Muscle of leg (tissue), 11 donors: ENCODE results near the gene RASAL2. TPM values are rescaled to one million over a fixed set of nuclear protein-coding genes. Genes with fewer than 3 reads are reported as not detected.
"Not testable (repeated sequence)": the region's sequence is repeated elsewhere in the genome, so short reads cannot be mapped to it uniquely, and the experiment has no call there.

Experiments used
- DNase-seq: peaks from one replicate; pipeline ENCODE4 v3.0.0; 2013
- H3K27ac ChIP-seq: one replicate; pipeline ENCODE4 v1.5.1; 2013; ENCODE audit warnings: mild to moderate bottlenecking, low read length, control low read depth
- H3K27me3 ChIP-seq: one replicate; pipeline ENCODE4 v1.6.1; 2013; ENCODE audit warnings: low read length; ENCODE audit not compliant: control insufficient read depth, insufficient read depth
- H3K36me3 ChIP-seq: one replicate; pipeline ENCODE4 v1.6.1; 2013; ENCODE audit warnings: low read length; ENCODE audit not compliant: control insufficient read depth, insufficient read depth
- H3K4me1 ChIP-seq: one replicate; pipeline ENCODE4 v1.6.1; 2013; ENCODE audit warnings: low read length; ENCODE audit not compliant: control insufficient read depth, insufficient read depth
- H3K4me3 ChIP-seq: one replicate; pipeline ENCODE4 v1.5.1; 2013; ENCODE audit warnings: low read length, control low read depth
- H3K9me3 ChIP-seq: replicated peaks from 2 replicates; pipeline ENCODE4 v1.6.1; 2013; ENCODE audit warnings: low read depth, low read length; ENCODE audit not compliant: control insufficient read depth
- WGBS: methylation state at CpG from one replicate; pipeline ENCODE4 v1.1.5; 2013; ENCODE audit warnings: missing lambda C conversion rate; ENCODE audit not compliant: insufficient coverage; 5-methylcytosine and 5-hydroxymethylcytosine counted together
- polyA plus RNA-seq, 8 donors: library from polyadenylated mRNA; unstranded; fragments of 120-200 nt; gene quantifications; one replicate each; pipeline versions ENCODE4 v1.2.1 to v1.2.3, GENCODE V29; 2013; ENCODE audit warnings: inconsistent platforms in 1 of 8, low replicate concordance in 1 of 8; ENCODE audit not compliant: insufficient read length in 8 of 8, insufficient read depth in 1 of 8
- total RNA-seq: library from RNA; stranded (reverse); fragments of 120-200 nt; gene quantifications from one replicate; pipeline ENCODE4 v1.2.4, GENCODE V29; 2013

Gene RASAL2
- total and polyA plus RNA-seq, 9 donors = 8.5 to 16.7 (median 13.1) TPM

GRCh38 chr1:178066908-178067614 lies 26.8 kb upstream of the RASAL2 start:
- H3K27ac ChIP-seq = no peak overlapping the region
- 69% methylated on average over 6 of the region's 6 CpGs for WGBS
- no peak for DNase-seq

GRCh38 chr1:178071811-178072210 lies 22.1 kb upstream of the RASAL2 start:
- Histone ChIP-seq H3K36me3 (no peaks in the 10 kb centered on the region), H3K27me3 (no peaks in the 10 kb centered on the region), H3K9me3 (no peaks in the 10 kb centered on the region), H3K4me1 (no peaks in the 10 kb centered on the region), H3K4me3 (no peak overlapping the region), H3K27ac (no peak overlapping the region)
- WGBS = no CpG with 5 or more reads among the region's 2 CpGs
- DNase-seq = no peak

More at GRCh38 chr1:178066908-178067614, 26.8 kb upstream of the RASAL2 start:
- Histone ChIP-seq H3K9me3 (no peaks in the 10 kb centered on the region), H3K4me3 (no peak overlapping the region), H3K4me1 (no peaks in the 10 kb centered on the region), H3K36me3 (no peaks in the 10 kb centered on the region), H3K27me3 (no peaks in the 10 kb centered on the region)

- Histone ChIP-seq H3K27me3 (no peaks in the 10 kb centered on the region), H3K36me3 (no peaks in the 10 kb centered on the region), H3K27ac (no peak overlapping the region), H3K4me1 (no peaks in the 10 kb centered on the region), H3K4me3 (no peak overlapping the region), H3K9me3 (no peaks in the 10 kb centered on the region)
- DNase-seq = no peak
These were observed 21.6 kb upstream of the RASAL2 start for GRCh38 chr1:178072326-178072725.

- peak; percentile 47 for DNase-seq
These were observed 18.6 kb upstream of the RASAL2 start for GRCh38 chr1:178075333-178075732.

GRCh38 chr1:178076607-178077006 lies 17.3 kb upstream of the RASAL2 start:
- no peaks in the 10 kb centered on the region for H3K4me1 ChIP-seq
- no peak overlapping the region for H3K4me3 ChIP-seq
- H3K27me3 ChIP-seq = no peaks in the 10 kb centered on the region
- no peak overlapping the region for H3K27ac ChIP-seq
- DNase-seq = no peak
- no CpG with 5 or more reads among the region's 2 CpGs for WGBS
- no peaks in the 10 kb centered on the region for H3K9me3 ChIP-seq
- H3K36me3 ChIP-seq = no peaks in the 10 kb centered on the region

More at GRCh38 chr1:178075333-178075732, 18.6 kb upstream of the RASAL2 start:
- Histone ChIP-seq H3K36me3 (no peaks in the 10 kb centered on the region), H3K4me3 (no peak overlapping the region), H3K27ac (no peak overlapping the region), H3K27me3 (no peaks in the 10 kb centered on the region), H3K4me1 (no peaks in the 10 kb centered on the region), H3K9me3 (no peaks in the 10 kb centered on the region)

- DNase-seq = no peak
- H3K9me3 ChIP-seq = no peaks in the 10 kb centered on the region
- no peaks in the 10 kb centered on the region for H3K36me3 ChIP-seq
- H3K27me3 ChIP-seq = no peaks in the 10 kb centered on the region
- no peak overlapping the region for H3K27ac ChIP-seq
- H3K4me1 ChIP-seq = no peaks in the 10 kb centered on the region
- H3K4me3 ChIP-seq = no peak overlapping the region
These were observed 16.0 kb upstream of the RASAL2 start for GRCh38 chr1:178077917-178078316.

- H3K27me3 ChIP-seq = no peaks in the 10 kb centered on the region
- 22% methylated on average over 1 of the region's 3 CpGs for WGBS
- H3K4me3 ChIP-seq = no peak overlapping the region
- H3K36me3 ChIP-seq = no peaks in the 10 kb centered on the region
- H3K4me1 ChIP-seq = no peaks in the 10 kb centered on the region
- DNase-seq = no peak
- peak overlapping the region; percentile 33 for H3K27ac ChIP-seq
- H3K9me3 ChIP-seq = no peaks in the 10 kb centered on the region
These were observed 7.6 kb upstream of the RASAL2 start for GRCh38 chr1:178086294-178086693.

- Histone ChIP-seq H3K36me3 (no peaks in the 10 kb centered on the region), H3K4me3 (no peak overlapping the region), H3K27me3 (no peaks in the 10 kb centered on the region), H3K9me3 (no peaks in the 10 kb centered on the region), H3K4me1 (no peaks in the 10 kb centered on the region), H3K27ac (peak overlapping the region; percentile 33)
- DNase-seq = peak; percentile 54
- 26% methylated on average over 3 of the region's 4 CpGs for whole genome bisulfite sequencing
These were observed 7.1 kb upstream of the RASAL2 start for GRCh38 chr1:178086766-178087165.

GRCh38 chr1:178088651-178089050 lies 5.3 kb upstream of the RASAL2 start:
- no peaks in the 10 kb centered on the region for H3K27me3 ChIP-seq
- 71% methylated on average over 2 of the region's 2 CpGs for WGBS
- no peaks in the 10 kb centered on the region for H3K36me3 ChIP-seq
- H3K4me3 ChIP-seq = no peak overlapping the region
- no peak overlapping the region for H3K27ac ChIP-seq
- no peaks in the 10 kb centered on the region for H3K4me1 ChIP-seq
- no peaks in the 10 kb centered on the region for H3K9me3 ChIP-seq
- DNase-seq = no peak

- H3K36me3 ChIP-seq, H3K27ac ChIP-seq, H3K4me3 ChIP-seq, H3K9me3 ChIP-seq, H3K4me1 ChIP-seq, H3K27me3 ChIP-seq, DNase-seq: not testable (repeated sequence)
- WGBS = no CpG with 5 or more reads among the region's 4 CpGs
These were observed 2.5 kb upstream of the RASAL2 start for GRCh38 chr1:178091454-178091853.
